ENCODE data around the gene RAE1.

Gene RAE1

DNA sequence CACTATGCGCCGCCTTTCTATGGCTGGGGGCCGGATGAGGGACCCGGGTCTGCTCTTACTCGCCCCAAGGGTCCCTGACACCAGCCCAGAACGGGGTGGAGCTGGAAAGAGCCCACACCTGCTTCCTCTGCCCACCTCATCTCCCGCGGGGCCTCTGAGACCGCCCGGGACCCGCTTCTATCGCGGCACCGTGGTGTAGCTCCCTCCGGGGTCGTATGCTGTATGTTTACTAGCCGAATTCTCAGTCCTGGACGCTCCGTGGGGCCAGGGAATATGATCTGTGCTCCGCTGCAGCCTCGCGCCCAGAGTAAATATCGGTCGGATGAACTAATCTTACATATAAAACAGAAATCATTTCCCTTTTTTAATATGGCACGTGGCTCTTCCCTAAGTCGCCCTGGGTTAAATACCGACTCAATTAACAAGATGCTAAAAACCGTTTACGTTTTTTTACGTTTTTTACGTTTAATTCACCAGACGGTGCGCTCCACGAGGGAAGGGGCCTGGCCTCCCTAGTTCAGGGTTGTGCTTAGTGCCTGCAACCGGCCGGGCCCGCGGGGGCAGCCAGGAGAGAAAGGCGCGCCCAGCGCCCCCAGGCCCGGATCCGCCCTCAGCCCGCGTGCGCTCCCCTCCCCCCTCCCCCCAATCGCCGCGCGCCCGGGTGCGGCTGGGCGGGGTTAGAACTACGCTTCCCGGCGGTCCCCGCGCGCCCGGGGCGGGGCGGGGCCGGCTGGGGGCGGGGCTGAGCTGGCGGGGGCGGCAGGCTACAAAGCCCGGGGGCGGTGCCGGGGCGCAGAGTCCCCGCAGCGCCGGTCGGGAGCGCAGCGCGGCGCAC, 39.8 kb downstream of the RAE1 start, which contains the start of gene RBM38:
Gene RBM38, plus strand, starts transcription at position 793 of the 835 bp plus-strand sequence. CDS start 186 bp downstream, outside the sequence.
- peak; percentile 10 for DNase-seq

DNA sequence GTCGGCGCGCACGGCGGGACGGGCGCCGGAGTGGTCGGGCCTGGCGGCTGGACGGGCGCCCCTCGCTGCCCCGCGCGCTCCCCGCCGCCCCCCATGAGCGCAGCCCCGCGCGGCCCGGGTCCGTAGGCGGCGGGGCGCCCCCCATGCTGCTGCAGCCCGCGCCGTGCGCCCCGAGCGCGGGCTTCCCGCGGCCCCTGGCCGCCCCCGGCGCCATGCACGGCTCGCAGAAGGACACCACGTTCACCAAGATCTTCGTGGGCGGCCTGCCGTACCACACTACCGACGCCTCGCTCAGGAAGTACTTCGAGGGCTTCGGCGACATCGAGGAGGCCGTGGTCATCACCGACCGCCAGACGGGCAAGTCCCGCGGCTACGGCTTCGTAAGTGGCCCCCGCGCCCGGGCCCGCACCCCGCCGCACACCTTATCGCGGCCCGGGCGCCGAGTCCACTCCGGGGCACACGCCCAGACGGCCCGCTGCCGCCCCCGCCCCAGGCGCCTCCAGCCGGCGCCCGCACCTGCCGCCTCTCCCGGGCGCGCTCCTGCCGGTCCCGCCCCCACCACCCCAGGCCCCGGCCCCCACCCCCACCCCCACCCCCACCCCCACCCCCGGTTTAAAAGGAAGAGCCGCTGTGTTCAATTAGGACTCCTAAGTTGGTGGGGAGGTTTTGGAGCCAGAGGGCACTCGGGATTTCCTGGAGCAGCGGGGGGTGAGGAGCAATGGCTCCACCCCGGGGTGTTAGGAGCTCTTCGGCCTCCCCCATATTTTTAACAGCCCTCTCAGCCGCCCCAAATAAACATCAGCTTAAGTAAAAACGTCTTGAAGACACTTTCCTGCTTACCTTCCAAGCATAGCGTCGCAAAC, 40.6 kb downstream of the RAE1 start:
- no peak for DNase-seq

DNA sequence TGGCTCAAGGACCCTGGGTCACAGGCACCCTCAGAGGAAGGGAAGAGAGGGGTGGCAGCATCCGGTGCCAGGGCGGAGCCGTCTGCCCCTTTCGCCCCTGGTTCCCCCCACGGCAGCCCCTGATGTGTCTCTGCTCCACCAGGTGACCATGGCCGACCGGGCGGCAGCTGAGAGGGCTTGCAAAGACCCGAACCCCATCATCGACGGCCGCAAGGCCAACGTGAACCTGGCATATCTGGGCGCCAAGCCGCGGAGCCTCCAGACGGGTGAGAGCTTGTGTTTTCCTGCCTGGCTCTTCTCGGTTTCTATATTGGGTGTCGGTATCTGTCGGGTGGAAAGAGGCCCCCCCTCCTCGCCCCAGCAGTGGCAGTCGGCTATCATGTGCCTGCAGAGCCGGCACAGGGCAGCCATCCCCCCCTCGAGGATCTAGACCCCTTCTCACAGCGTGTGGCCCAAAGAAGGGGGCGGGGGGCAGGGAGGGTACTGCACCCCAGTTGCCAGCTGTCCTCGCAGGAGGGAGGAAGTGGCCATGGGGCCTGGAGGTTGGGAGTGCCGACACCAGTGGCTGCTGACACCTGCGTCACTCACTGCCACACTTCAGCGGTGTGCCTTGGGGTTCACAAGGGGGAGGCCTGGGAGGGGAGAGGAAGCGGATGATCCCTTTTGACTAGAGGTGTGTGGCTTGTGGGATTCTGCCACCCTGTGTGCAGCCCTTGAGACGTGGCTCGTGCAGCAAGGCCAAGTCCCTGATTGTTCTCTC, 41.6 kb downstream of the RAE1 start:
- no peak for DNase-seq

DNA sequence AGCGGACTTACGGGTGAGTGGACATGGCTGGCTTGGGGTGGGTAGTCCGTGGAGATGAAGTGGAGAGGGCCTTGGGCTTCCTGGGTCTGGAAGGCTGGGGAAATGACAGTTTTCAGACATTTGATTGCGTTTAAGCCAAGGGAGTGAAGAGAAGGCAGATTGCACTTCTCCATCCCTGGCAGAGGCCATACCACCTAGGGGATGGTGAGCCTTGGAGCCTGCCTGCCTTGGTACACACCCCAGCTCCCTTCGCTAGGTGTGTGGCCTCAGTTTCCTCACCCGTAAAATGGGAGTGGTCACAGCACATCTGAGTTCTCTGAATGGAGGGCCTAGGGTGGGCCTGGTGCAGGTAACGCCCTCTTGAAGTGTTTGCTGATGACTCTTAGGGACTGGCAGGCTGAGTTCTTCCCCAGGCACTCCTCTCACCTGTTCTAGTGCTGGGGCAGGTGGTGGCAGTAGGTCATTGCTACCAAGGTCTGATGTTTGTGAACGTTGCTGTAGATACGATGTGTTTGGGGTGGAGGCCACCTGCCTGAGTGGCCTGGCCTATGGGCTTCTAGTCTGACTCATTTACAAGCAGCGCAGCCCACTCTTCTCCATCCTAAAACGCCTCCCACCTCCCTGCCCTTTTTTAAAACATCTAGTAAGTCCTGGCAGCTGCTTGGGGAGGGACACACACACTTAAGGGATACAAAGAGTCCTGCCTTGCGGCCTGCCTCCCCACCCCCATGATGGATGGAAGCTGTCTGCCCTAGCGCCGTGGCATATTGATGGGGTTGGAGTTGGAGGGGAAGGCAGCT, 42.5 kb downstream of the RAE1 start:
- no peak for DNase-seq

DNA sequence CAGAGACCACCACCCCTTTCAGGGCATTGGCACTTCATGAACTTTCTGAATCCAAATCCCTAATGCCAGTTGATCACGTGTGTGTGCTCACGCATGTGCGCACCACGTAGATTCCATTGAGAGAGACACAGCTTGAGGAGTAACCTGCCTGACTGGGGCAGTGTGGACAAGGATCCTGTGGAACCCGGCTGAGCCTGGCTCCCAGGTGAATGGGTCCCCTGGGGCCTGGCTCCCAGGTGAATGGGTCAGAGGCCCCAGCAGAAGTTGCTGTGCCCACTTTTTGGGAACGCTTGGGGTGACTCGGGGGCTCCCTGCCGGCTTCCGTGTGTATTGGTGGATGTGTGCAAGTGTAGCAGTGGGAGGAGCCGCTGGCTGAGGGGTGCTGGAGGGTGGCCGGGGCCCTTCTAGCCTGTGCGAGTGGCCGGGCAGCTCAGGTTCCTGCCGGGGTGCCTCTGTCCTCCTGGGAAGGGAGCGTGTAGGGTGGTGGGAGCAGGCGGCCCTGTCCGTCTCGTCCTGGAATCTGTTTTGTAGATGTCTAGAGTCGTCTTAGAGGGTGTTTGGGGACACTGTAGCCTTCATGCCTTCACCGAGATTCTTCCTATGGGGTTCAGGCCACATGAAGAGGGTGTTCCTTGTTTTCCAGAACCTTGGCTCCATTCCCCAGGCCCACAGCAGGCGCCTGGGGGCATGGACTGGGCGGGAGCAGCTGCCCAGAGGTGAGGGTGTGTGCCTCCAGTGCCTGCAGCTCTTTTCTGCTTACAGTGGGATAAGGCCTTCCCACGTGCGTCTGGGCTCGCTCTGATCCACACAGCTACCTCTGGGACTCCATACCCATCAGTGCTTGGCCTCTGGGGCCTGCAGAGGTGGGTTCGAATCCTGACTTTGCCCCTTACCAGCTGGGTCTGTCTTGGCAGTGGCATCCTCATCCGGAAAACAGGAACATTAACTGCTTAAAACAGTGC, 43.3 kb downstream of the RAE1 start:
- no peak for DNase-seq

DNA sequence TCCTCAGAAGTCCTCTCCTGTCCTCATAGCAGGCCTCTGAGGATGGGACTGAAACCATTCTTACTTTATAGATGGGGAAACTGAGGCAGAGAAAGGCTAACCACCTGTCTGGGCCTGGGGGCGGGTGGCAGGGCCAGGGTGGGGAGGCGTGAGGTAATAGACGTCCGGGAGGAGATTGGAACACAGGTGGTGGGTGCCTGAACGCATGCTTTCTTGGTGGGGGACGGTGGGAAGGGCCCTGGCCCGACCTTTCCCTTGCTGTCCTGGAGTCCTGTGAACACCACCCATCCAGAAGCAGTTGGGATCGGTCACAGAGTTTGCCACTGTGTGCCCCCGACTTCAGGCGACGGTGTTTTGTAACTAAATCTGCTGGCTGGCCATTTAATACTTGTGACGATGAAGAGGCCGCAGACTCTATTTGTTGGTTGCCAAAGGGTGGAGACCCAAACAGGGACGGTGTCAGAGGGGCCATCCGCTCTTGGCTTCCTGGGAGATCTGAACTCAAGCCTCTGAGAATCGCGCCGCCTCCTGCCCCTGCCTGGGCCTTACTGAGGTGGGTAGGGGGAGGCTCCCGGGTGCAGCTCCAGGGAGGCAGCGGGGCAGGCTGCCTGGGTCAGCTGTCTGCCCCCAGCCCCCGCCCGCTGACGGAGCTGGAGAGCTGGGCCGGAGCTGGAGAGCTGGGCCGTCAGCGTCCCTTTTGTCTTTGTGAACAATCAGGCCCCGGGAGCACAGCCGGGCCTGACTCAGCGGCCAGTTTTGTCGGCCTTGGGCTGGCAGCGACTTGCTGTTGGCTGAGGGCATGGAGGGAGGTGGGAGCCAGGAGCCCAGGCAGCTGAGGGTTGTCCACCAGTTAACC, 44.3 kb downstream of the RAE1 start:
- DNase-seq, result no peak

DNA sequence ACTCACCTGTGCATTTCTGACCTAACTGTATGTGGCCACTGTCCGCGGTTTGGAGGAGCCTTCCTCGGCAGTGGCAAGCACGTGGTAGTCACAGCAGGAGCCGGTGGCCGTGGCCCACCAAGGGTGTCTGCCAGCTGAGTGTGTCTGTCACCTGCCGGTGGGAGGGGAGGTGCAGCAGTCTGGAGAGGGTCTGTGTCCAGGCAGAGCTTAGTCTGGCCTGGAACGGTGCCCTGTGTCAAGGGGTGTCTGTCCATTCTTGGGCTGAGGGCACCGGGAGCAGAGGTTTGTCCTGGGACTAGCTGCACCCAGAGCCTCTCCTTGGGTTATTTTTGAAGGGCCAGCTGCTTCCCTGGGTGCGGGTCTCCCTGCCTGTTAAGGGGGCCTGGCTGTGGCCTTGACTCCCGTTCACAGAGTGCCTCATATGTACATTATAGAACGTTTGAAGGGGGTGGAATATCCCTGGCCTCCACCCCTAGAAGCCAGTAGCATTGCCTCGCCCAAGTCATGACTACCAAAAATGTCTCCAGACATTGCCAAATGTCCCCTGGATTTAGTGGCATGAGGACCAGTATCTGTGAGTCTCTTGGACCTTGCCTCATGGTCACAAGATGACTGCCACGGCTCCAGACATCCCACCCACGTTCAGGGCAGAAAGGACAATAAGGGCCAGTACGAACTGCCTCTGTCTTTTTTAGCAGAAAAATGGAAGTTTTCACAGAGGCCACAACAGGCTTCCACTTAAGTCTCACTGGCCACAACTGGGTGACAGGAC, 45.3 kb downstream of the RAE1 start:
- DNase-seq, result no peak

DNA sequence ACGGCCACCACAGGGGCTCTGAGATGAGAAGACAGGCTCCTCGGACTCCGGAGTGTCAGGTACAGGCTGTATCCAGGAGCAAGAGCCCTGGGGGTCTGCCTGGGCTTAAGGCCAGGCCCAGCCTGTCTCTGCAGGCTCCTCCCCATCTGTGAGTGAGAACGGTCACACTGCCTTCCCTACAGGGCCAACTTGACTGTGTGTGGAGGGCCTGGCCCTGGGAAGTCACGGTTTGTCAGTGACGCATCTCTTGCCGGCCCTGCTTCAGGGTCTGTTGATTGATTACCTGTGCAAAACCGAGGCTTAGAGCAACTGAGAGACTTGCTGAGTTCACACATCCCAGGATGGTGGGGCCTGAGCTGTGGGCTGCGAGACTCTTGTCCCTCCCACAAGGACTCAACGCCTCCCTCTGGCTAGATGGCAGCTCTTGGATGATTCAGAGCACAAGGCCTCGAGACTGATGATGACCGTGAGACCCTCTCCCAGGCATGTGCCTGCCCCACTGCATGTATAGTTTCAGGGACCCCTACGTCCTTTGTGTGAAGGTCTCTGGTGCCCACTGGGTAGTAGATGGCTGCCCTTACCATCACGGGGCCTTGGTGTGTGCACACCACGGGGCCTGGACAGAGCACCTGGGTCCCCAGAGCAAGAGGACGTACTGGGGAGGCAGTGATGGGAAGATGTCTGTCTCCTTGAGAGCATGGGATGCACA, 46.1 kb downstream of the RAE1 start:
- no peak for DNase-seq

DNA sequence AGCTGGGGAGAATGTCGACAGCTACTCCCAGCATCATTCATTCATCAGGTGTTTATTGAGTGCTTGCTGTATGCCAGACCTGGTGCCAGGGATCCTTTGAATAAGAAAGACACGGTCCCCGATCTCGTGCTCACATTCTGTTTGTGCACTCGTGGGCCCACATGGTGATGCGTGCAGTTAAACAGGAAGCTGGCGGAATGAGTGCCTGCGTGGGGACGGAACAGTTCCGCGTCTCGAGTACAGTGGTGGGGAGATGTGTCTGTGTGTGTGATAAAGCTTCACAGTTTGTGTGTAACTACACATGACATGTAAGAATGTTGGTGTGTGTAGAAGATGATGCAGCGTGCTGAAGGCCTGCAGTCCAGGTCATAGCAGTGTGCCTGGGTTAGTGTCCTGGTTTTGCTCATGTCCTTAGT, 46.6 kb downstream of the RAE1 start:
- DNase-seq, result no peak

DNA sequence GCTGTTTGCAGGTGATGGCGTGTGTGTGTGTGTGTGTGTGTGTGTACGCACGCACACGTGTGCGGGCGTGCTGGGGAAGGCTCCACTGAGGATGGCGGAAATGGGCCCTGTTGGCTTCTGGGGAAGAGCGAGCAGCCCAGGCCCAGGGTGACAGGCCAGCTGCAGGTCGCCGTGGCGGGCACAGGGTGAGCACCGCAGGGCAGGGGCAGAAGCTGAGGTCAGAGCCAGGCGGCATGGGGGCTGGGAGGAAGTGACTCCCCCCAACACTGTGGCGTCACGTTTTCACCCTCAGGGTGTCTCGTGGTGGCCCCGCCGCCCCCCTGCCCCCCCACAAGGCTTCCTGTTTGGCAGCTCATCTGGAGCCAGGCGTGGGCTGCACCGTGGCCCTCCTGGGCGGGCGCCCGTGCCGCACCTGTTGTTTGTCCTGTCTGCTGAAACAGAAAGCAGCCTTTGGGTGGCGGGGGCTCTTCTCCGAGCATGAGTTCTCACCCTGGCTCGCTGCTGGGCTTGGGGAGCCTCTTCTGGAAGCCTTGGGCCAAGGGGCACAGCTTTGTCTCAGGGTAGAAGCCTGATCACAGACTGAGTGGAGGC, 47.3 kb downstream of the RAE1 start:
- peak; percentile 53 for DNase-seq

DNA sequence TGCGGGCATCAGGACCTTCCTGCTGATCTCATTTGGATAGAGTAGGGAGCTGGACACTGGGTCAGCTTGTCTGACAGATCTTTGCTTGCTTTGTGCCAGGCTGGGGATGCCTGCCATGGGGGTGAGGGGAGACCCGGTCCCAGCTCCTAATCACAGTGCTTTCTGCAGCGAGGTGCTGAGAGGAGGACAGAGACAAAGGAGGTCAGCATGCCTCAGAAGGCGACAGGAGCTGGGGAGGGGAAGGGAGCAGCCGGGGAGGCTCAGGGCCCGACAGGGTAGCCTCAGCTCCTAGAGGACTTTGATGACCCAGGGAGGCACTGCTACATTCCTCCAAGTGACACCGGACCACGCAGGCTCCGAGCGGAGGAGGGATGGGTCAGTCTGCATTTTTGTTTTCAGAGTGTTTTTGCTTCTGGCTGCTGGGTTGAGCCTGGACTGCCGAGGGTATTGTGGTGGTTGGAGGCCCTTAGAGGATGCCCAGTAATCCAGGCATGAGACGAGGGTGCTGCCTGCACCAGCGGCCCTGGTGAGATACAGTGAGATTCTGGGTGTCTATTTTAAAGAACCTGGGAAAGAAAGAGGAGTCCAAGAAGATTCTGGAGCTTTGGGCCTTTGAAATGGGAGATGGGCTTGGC, 48.0 kb downstream of the RAE1 start:
- no peak for DNase-seq

DNA sequence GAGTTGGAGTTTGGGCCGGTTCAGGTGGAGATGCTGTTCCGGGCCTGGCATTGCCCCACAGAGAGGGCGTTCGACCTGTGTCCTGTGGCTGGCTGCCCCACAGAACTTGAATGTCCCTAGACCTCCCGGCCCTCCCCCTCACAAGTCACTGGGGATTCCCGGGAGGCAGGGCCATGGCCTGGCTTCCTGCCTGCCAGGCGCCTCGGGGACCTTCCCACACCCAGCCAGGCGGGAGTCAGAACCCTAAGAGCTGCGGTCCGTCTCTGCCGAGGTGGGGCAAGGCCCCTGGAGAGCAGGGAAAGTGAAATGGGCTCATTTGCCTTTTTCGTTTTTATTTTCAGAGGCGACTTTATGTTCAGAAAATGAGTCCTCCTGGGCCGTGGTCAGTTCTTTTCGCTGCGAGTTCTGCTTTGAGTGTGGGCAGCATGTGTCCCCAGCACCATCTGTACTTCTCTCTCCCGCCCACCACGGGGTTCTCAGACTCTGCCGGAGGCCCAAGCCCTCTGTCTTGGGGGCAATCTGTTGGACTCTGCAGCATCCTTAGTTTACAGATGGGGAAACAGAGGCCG, 48.6 kb downstream of the RAE1 start:
- no peak for DNase-seq

DNA sequence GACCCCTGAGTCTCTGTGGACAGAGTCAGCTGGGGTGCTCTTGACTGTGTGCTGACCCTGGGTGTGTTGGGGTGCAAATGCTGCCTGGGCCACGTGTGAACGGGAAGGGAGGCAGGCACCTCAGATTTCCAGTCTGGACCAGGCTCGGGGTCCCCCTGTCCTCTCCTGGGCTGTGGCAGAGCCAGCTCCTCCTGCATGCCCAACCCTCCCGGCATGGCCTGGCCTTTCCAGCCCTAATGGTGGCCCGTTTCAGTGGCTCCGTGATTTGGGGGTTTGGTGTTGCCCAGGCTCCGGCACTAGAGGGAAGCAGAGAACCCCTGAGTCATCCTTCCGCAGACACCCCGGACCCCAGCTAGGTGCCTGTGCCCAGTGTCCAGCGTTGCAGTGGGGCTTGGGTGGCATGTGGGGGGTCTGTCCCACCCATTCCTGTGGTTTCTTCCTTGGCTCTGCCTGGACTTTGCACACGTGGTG, 49.2 kb downstream of the RAE1 start:
- no peak for DNase-seq

DNA sequence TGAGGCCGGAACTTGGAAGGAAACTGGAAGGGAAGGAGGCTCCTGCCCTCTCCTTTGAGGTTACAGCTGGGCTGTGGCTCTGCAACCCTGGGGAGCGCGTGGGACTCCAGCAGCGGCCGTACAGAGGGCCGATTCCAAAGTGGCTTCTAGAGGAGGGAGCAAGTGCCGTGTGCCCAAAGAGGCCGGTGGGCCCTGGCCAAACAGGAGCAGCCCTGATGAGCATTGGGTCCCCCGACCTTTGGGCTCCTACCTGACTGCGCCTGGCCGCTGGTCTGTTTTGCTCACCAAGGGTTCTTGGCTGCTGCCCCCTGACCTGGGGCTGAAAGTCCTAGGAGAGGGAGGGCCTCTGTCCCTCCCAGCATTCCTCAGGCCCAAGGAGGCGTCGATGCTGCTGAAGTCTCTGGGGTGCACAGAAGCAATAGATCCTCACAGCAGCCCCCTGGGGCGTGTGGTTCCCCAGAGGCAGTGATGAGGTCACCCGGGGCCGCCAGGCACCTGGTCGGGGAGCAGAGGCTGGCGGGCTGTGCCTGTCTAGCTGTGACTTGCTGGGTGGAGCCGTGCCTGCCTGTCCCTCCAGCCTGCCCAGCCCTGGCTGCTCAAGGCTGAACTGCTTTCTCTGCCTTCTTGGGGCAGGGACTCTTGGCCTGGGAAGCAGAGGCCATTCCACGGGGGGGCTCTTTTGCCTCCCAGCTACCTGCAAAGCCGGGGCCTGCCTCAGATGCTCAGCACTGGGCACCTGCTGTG, 49.9 kb downstream of the RAE1 start:
- no peak for DNase-seq

DNA sequence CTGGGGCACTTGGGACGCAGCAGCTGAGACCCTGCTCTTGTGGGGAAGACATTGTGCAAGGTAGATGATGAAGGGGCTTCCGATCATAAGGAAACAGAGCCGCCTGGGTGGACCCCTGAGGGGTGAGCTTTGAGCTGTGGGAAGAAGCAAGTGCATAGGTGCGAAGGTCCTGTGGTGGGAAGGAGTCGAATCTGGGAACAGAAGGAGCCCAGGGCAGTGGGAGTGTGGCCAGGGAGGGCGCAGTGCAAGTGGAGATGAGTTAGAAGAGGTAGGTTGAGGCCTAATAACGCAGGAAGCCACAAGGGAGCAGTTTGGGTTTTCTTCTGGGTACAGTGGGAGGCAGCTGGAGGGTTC, 50.5 kb downstream of the RAE1 start:
- DNase-seq, result no peak
